ENCODE data around the gene CEND1. TPM values are rescaled to one million over a fixed set of nuclear protein-coding genes. Genes with fewer than 3 reads are reported as not detected.

CEND1 gene
- total and polyA plus RNA-seq, 2 of the 13 experiments (the other 11 are each of a cell fraction or from before 2014, with no cell fraction given), result not detected

- 0 out of 2 replicates have a peak, but pooled peaks have one; percentile 45 for TF ChIP-seq ZNF101 (CRISPR knock-in tag; IDR thresholded peaks at IDR 0.05; ENCODE audit: borderline replicate concordance, low read depth)
- TF ChIP-seq SRSF9 (IDR thresholded peaks at IDR 0.05; ENCODE audit: borderline replicate concordance, insufficient read depth, low read depth, low read length, poor library complexity, severe bottlenecking), result no peak
- no peak for TF ChIP-seq REST (IDR thresholded peaks at IDR 0.05; ENCODE audit: borderline replicate concordance in 1 of 2, low read depth in 1 of 2, low read length in 2 of 2)
- no peak for TF ChIP-seq PRPF4 (IDR thresholded peaks at IDR 0.05; ENCODE audit: low read depth, low read length, poor library complexity, severe bottlenecking)
- TF ChIP-seq ZNF839 (CRISPR knock-in tag; IDR thresholded peaks at IDR 0.05; ENCODE audit: borderline replicate concordance), result no peak
- TF ChIP-seq ATF7 (IDR thresholded peaks at IDR 0.05), result no peak
- no peak for TF ChIP-seq ATF7 (CRISPR knock-in tag; IDR thresholded peaks at IDR 0.05)
- TF ChIP-seq NFYB (CRISPR knock-in tag; IDR thresholded peaks at IDR 0.05), result peak; percentile 69
- TF ChIP-seq PHF8 (CRISPR knock-in tag; IDR thresholded peaks at IDR 0.05), result peak; percentile 39; the same call in 1 of the 2 replicates
- 0 out of 2 replicates have a peak, but pooled peaks have one; percentile 27 for TF ChIP-seq ZNF761 (CRISPR knock-in tag; conservative IDR thresholded peaks at IDR 0.05)
- TF ChIP-seq MTERF4 (CRISPR knock-in tag; IDR thresholded peaks at IDR 0.05), result no peak; the same call in 1 of the 2 replicates
- TF ChIP-seq ZXDC (CRISPR knock-in tag; IDR thresholded peaks at IDR 0.05), result 0 out of 2 replicates have a peak, but pooled peaks have one; percentile 34
- peak; percentile 76 for TF ChIP-seq KDM2A (CRISPR knock-in tag; IDR thresholded peaks at IDR 0.05; ENCODE audit: borderline replicate concordance, low read depth)
- peak; percentile 16; the same call in 1 of the 2 replicates for TF ChIP-seq ZSCAN29 (CRISPR knock-in tag; conservative IDR thresholded peaks at IDR 0.05)
- peak; percentile 92 for TF ChIP-seq POLR2AphosphoS5 (IDR thresholded peaks at IDR 0.05; ENCODE audit: low read depth, low read length)
- TF ChIP-seq REXO4 (CRISPR knock-in tag; IDR thresholded peaks at IDR 0.05; ENCODE audit: borderline replicate concordance), result 0 out of 2 replicates have a peak, but pooled peaks have one; percentile 10
- TF ChIP-seq ETV6 (CRISPR knock-in tag; conservative IDR thresholded peaks at IDR 0.05), result 0 out of 2 replicates have a peak, but pooled peaks have one; percentile 25
- no peak for TF ChIP-seq SP1 (IDR thresholded peaks at IDR 0.05)
- TF ChIP-seq SP1 (CRISPR knock-in tag; IDR thresholded peaks at IDR 0.05), result peak; percentile 63; the same call in 1 of the 2 replicates
Observed at GRCh38 chr11:819129-819931, 29.4 kb upstream of the CEND1 start (continued).

Data from HepG2 (cell line).